GM12891 (cell line): Measurements from ENCODE around the gene ALKBH3.

Source experiments
- PAX5 ChIP-seq: IDR thresholded peaks from 2 replicates; pipeline ENCODE4 v1.6.1; 2011; ENCODE audit warnings: low read length, moderate library complexity, mild to moderate bottlenecking; ENCODE audit not compliant: insufficient read depth, severe bottlenecking
- POLR2A ChIP-seq: IDR thresholded peaks from 2 replicates; pipeline ENCODE4 v1.6.1; 2011; ENCODE audit warnings: low read depth, low read length, control low read depth
- POLR2AphosphoS5 ChIP-seq: IDR thresholded peaks from 2 replicates; pipeline ENCODE4 v1.6.1; 2011; ENCODE audit warnings: low read depth, low read length, control low read depth
- POU2F2 ChIP-seq: IDR thresholded peaks from 2 replicates; pipeline ENCODE4 v1.6.1; 2011; ENCODE audit warnings: low read depth, mild to moderate bottlenecking, control low read depth, low read length, moderate library complexity
- SPI1 ChIP-seq: IDR thresholded peaks from 2 replicates; pipeline ENCODE4 v1.6.1; 2011; ENCODE audit warnings: low read depth, low read length, control low read depth
- TAF1 ChIP-seq: IDR thresholded peaks from 2 replicates; pipeline ENCODE4 v1.6.1; 2011; ENCODE audit warnings: low read depth, low read length, control low read depth

GRCh38 chr11:43947003-43947500, 66.4 kb downstream of the ALKBH3 start:
- no peak for TF ChIP-seq POLR2A
- TF ChIP-seq TAF1, result no peak
- no peak for TF ChIP-seq SPI1
- no peak for TF ChIP-seq POU2F2
- TF ChIP-seq PAX5, result no peak
- no peak for TF ChIP-seq POLR2AphosphoS5
